ENCODE data around the gene LYPD1.

Gene LYPD1

GRCh38 chr2:132669908-132670495, at the start of gene LYPD1:
LYPD1 (minus strand) TSS chr2:132670205; CDS start chr2:132669932, 273 bp downstream.
- Histone ChIP-seq H3K36me3 (ENCODE audit: control insufficient read depth in 2 of 2, insufficient read depth in 1 of 2, low read length in 2 of 2) (peaks cover 0 to 17% of the 10 kb centered on the region in 2 experiments; a peak in 1 of 3 replicates), H3K4me1 (ENCODE audit: control insufficient read depth, insufficient read depth, low read length) (peaks cover 3% of the 10 kb centered on the region; the same call in 1 of the 2 replicates), H3K9me3 (ENCODE audit: control insufficient read depth, insufficient read depth, low read depth, low read length) (no peaks in the 10 kb centered on the region), H3K4me3 (ENCODE audit: low read depth, low read length) (peak within 1 kb of the TSS; percentile 88), H3K27ac (ENCODE audit: extremely low read depth, low read depth, low read length) (peak within 1 kb of the TSS; percentile 84; the same call in 1 of the 2 replicates)
- ChIA-PET CTCF (interaction anchor here (0.5 to 1.5 kb wide), 4 partner anchors 12 to 1478 kb away, joined by 3 to 6 read pairs (median 4); no protein-coding TSS in a partner anchor), POLR2A (interaction anchor here (0.5 to 1.7 kb wide), 3 partner anchors 11 to 501 kb away, joined by 3 to 5 read pairs (median 4); no protein-coding TSS in a partner anchor)
- no peak for TF ChIP-seq ZNF391 (tag by site-specific recombination; IDR thresholded peaks at IDR 0.05; ENCODE audit: borderline replicate concordance, low read depth)
- no peak for TF ChIP-seq ZNF148 (tag by site-specific recombination; IDR thresholded peaks at IDR 0.05; ENCODE audit: borderline replicate concordance)
- TF ChIP-seq ZBTB11 (tag by site-specific recombination; conservative IDR thresholded peaks at IDR 0.05; ENCODE audit: low read depth): no peak
- no peak for TF ChIP-seq PRDM2 (tag by site-specific recombination; IDR thresholded peaks at IDR 0.05; ENCODE audit: borderline replicate concordance)
- TF ChIP-seq ZNF416 (tag by site-specific recombination; IDR thresholded peaks at IDR 0.05): no peak
- no peak for TF ChIP-seq ZNF362 (tag by site-specific recombination; IDR thresholded peaks at IDR 0.05)
- no peak for TF ChIP-seq ZNF610 (tag by site-specific recombination; IDR thresholded peaks at IDR 0.05; ENCODE audit: borderline replicate concordance)
- no peak for TF ChIP-seq ZNF433 (tag by site-specific recombination; IDR thresholded peaks at IDR 0.05; ENCODE audit: low read depth)
- TF ChIP-seq ZNF423 (tag by site-specific recombination; IDR thresholded peaks at IDR 0.05): no peak
- TF ChIP-seq KLF1 (tag by site-specific recombination; IDR thresholded peaks at IDR 0.05): no peak
- TF ChIP-seq WT1 (tag by site-specific recombination; IDR thresholded peaks at IDR 0.05): no peak
- TF ChIP-seq PBX3 (CRISPR knock-in tag; IDR thresholded peaks at IDR 0.05): peak; percentile 66; the same call in 1 of the 2 replicates
- TF ChIP-seq PATZ1 (tag by site-specific recombination; IDR thresholded peaks at IDR 0.05): peak; percentile 79; the same call in 1 of the 2 replicates
- no peak for TF ChIP-seq YY2 (tag by site-specific recombination; IDR thresholded peaks at IDR 0.05)
- TF ChIP-seq HIC1 (tag by site-specific recombination; IDR thresholded peaks at IDR 0.05): no peak
- no peak for TF ChIP-seq ZNF175 (tag by site-specific recombination; IDR thresholded peaks at IDR 0.05)
- TF ChIP-seq MYNN (tag by site-specific recombination; IDR thresholded peaks at IDR 0.05; ENCODE audit: borderline replicate concordance): no peak
